ENCODE data around the gene SMTN.

- TF ChIP-seq CTCF (IDR thresholded peaks at IDR 0.05; ENCODE audit: low read length) (no peak), EZH2 (optimal IDR thresholded peaks at IDR 0.05; ENCODE audit: low read depth, low read length) (no peak)
Measured at GRCh38 chr22:31088233-31088986, 7.3 kb downstream of the SMTN start.

Data from MM.1S (cell line).